NCI-H82 treated with DMSO at 0.1 percent for 48 hours (cell line): ENCODE data around the gene SEC24A.
"Not testable (repeated sequence)": the region's sequence is repeated elsewhere in the genome, so short reads cannot be mapped to it uniquely, and the experiment has no call there.

Experiments
- DNase-seq: peaks from one replicate; lab custom pipeline; 2025; ENCODE audit not compliant: unreplicated experiment; lab: John Stamatoyannopoulos, UW

SEC24A gene

GRCh38 chr5:134649163-134649835 is 714 bp downstream of the SEC24A start:
- no peak for DNase-seq

GRCh38 chr5:134650660-134651059 is 2.1 kb downstream of the SEC24A start:
- DNase-seq, result not testable (repeated sequence)

- no peak for DNase-seq
Measured at GRCh38 chr5:134651531-134651930, 2.9 kb downstream of the SEC24A start.

- no peak for DNase-seq
Measured at GRCh38 chr5:134656690-134657089, 8.1 kb downstream of the SEC24A start.

GRCh38 chr5:134659456-134659855 is 10.9 kb downstream of the SEC24A start:
- no peak for DNase-seq

GRCh38 chr5:134659922-134660321 is 11.3 kb downstream of the SEC24A start:
- DNase-seq, result no peak

- no peak for DNase-seq
Measured at GRCh38 chr5:134662971-134663370, 14.4 kb downstream of the SEC24A start.

GRCh38 chr5:134664448-134664847 is 15.9 kb downstream of the SEC24A start:
- no peak for DNase-seq

GRCh38 chr5:134673546-134673945 is 25.0 kb downstream of the SEC24A start:
- DNase-seq, result not testable (repeated sequence)

GRCh38 chr5:134677357-134677756 is 28.8 kb downstream of the SEC24A start:
- not testable (repeated sequence) for DNase-seq

- DNase-seq, result not testable (repeated sequence)
Measured at GRCh38 chr5:134690144-134690543, 41.6 kb downstream of the SEC24A start.

GRCh38 chr5:134692722-134693121 is 44.1 kb downstream of the SEC24A start:
- no peak for DNase-seq

- no peak for DNase-seq
Measured at GRCh38 chr5:134708301-134708700, 59.7 kb downstream of the SEC24A start.

GRCh38 chr5:134714120-134714519 is 65.5 kb downstream of the SEC24A start:
- DNase-seq, result no peak

GRCh38 chr5:134714541-134714940 is 66.0 kb downstream of the SEC24A start:
- no peak for DNase-seq

- DNase-seq, result not testable (repeated sequence)
Measured at GRCh38 chr5:134715466-134715865, 66.9 kb downstream of the SEC24A start.

GRCh38 chr5:134724872-134725271 is 76.3 kb downstream of the SEC24A start:
- DNase-seq, result no peak

GRCh38 chr5:134732819-134733218 is 84.2 kb downstream of the SEC24A start:
- no peak for DNase-seq

GRCh38 chr5:134735243-134735642 is 86.7 kb downstream of the SEC24A start:
- no peak for DNase-seq

- DNase-seq, result no peak
Measured at GRCh38 chr5:134736173-134736812, 87.7 kb downstream of the SEC24A start.

GRCh38 chr5:134738133-134738962 is 89.8 kb downstream of the SEC24A start, which contains the start of gene CAMLG:
TSS of gene CAMLG (plus strand) at chr5:134738548. CDS start at chr5:134738621, 73 bp downstream.
- DNase-seq, result peak; percentile 83
